ENCODE data around the gene TMEM258.

Gene TMEM258

DNA sequence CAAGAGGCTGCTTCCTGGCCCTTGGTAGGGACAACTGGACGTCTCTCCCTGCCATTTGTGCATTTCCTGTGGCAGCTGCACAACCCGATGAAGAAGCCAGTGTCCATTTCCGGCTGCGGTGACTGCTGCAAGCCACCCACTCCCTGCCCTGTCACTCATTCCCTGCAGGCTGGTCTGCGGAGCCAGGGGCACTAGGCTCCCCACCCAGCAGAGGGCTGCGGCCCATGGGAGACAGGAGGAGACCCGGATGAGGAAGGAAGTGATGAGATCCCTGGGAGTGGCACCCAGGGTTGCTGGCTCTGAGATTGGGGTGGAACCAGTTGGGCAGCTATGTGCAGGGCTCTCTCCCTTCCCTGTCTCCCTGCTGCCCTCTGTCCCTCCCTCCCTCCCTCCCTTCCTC is 50.0 kb downstream of the TMEM258 start:
- TF ChIP-seq, protein P1, sequence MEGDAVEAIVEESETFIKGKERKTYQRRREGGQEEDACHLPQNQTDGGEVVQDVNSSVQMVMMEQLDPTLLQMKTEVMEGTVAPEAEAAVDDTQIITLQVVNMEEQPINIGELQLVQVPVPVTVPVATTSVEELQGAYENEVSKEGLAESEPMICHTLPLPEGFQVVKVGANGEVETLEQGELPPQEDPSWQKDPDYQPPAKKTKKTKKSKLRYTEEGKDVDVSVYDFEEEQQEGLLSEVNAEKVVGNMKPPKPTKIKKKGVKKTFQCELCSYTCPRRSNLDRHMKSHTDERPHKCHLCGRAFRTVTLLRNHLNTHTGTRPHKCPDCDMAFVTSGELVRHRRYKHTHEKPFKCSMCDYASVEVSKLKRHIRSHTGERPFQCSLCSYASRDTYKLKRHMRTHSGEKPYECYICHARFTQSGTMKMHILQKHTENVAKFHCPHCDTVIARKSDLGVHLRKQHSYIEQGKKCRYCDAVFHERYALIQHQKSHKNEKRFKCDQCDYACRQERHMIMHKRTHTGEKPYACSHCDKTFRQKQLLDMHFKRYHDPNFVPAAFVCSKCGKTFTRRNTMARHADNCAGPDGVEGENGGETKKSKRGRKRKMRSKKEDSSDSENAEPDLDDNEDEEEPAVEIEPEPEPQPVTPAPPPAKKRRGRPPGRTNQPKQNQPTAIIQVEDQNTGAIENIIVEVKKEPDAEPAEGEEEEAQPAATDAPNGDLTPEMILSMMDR (IDR thresholded peaks at IDR 0.05; ENCODE audit: low read depth, low read length): no peak
- no peak for DNase-seq (ENCODE audit: low read depth in 2 of 2)
- no peak overlapping the region for H3K4me3 ChIP-seq (replicated peaks in 1 of 2; ENCODE audit: low read depth in 2 of 2, low read length in 2 of 2)

- TF ChIP-seq, protein P1 (IDR thresholded peaks at IDR 0.05; ENCODE audit: low read depth, low read length): no peak
- DNase-seq (ENCODE audit: low read depth in 2 of 2): no peak
- no peak overlapping the region for H3K4me3 ChIP-seq (replicated peaks in 1 of 2; ENCODE audit: low read depth in 2 of 2, low read length in 2 of 2)
Measured at GRCh38 chr11:61739966-61740365, 52.4 kb downstream of the TMEM258 start.

GRCh38 chr11:61739413-61739812 is 53.0 kb downstream of the TMEM258 start:
- TF ChIP-seq, protein P1 (IDR thresholded peaks at IDR 0.05; ENCODE audit: low read depth, low read length): no peak
- DNase-seq (ENCODE audit: low read depth in 2 of 2): no peak
- H3K4me3 ChIP-seq (replicated peaks in 1 of 2; ENCODE audit: low read depth in 2 of 2, low read length in 2 of 2): no peak overlapping the region

Data from cardiac fibroblast (primary cell).